MCF 10A (cell line): ENCODE results near the gene OPN1MW3. TPM values are rescaled to one million over a fixed set of nuclear protein-coding genes. Genes with fewer than 3 reads are reported as not detected.
"Not testable (repeated sequence)": the region's sequence is repeated elsewhere in the genome, so short reads cannot be mapped to it uniquely, and the experiment has no call there.

Experiments
- BruUV-seq: library from RNA; stranded (reverse); fragments of 400-500 nt; replicated peaks from 2 replicates; lab custom pipeline; 2021; lab: Mats Ljungman, UMichigan
- CTCF ChIA-PET: fragments of 300-600 bp; sonication (Branson Sonifier 250); formaldehyde crosslinking; extraction: SDS; loops from one replicate; lab custom pipeline; 2021; ENCODE audit warnings: antibody characterized with exemption, inconsistent platforms; lab: Yijun Ruan, JAX
- POLR2A ChIA-PET: fragments of 300-600, 350-650 bp; sonication (Branson Sonifier 250); formaldehyde crosslinking; extraction: SDS; loops from one replicate; lab custom pipeline; 2020; ENCODE audit warnings: antibody characterized with exemption, inconsistent platforms; lab: Yijun Ruan, JAX
- DNase-seq: peaks from one replicate; pipeline ENCODE4 v3.0.0-alpha.2; 2018; ENCODE audit not compliant: unreplicated experiment
- H3K27ac Mint-ChIP-seq: one replicate; pipeline ENCODE4 v1.8.0; 2022; ENCODE audit warnings: mild to moderate bottlenecking, low read depth, mixed read lengths; ENCODE audit not compliant: unreplicated experiment
- H3K27me3 Mint-ChIP-seq: one replicate; pipeline ENCODE4 v1.8.0; 2022; ENCODE audit warnings: mixed read lengths; ENCODE audit not compliant: insufficient read depth, unreplicated experiment
- H3K36me3 Mint-ChIP-seq: one replicate; pipeline ENCODE4 v1.8.0; 2022; ENCODE audit warnings: mild to moderate bottlenecking, moderate library complexity, mixed read lengths; ENCODE audit not compliant: insufficient read depth, unreplicated experiment
- H3K4me1 Mint-ChIP-seq: one replicate; pipeline ENCODE4 v1.8.0; 2022; ENCODE audit warnings: mixed read lengths; ENCODE audit not compliant: insufficient read depth, unreplicated experiment
- H3K4me3 Mint-ChIP-seq: one replicate; pipeline ENCODE4 v1.8.0; 2022; ENCODE audit warnings: mild to moderate bottlenecking, moderate library complexity, mixed read lengths; ENCODE audit not compliant: unreplicated experiment
- H3K9me3 Mint-ChIP-seq: one replicate; pipeline ENCODE4 v1.8.0; 2022; ENCODE audit warnings: mixed read lengths; ENCODE audit not compliant: unreplicated experiment
- intact Hi-C: fragments of 100-400 bp; cut with micrococcal nuclease; formaldehyde crosslinking; loops from 2 replicates; pipeline ENCODE4 v1.14.1; 2022
- total RNA-seq: library from RNA; stranded (reverse); gene quantifications from 2 replicates; pipeline ENCODE4 v1.2.3, GENCODE V29; 2022

Gene OPN1MW3
- total RNA-seq, 1 experiment from 2014 or later: not detected

GRCh38 chrX:154238939-154239559 is 18.3 kb upstream of the OPN1MW3 start:
- CTCF ChIA-PET: interaction anchor here (0.6 to 1.1 kb wide), 3 partner anchors 69 to 383 kb away, joined by 3 read pairs; no protein-coding TSS in a partner anchor
- H3K9me3 Mint-ChIP-seq, POLR2A ChIA-PET, H3K27me3 Mint-ChIP-seq, H3K36me3 Mint-ChIP-seq, H3K4me3 Mint-ChIP-seq, DNase-seq, H3K27ac Mint-ChIP-seq, BruUV-seq, intact Hi-C loops, H3K4me1 Mint-ChIP-seq: not testable (repeated sequence)

- H3K4me1 Mint-ChIP-seq, H3K9me3 Mint-ChIP-seq, intact Hi-C loops, DNase-seq, H3K36me3 Mint-ChIP-seq, H3K27ac Mint-ChIP-seq, H3K4me3 Mint-ChIP-seq, H3K27me3 Mint-ChIP-seq, BruUV-seq: not testable (repeated sequence)
- ChIA-PET CTCF (interaction anchor here (1.1 kb wide), 1 partner anchor 68 kb away, joined by 3 read pairs; no protein-coding TSS in a partner anchor), POLR2A (interaction anchor here (0.6 kb wide), 1 partner anchor 101 kb away, joined by 3 read pairs; no protein-coding TSS in a partner anchor)
Measured at GRCh38 chrX:154239982-154240503, 17.3 kb upstream of the OPN1MW3 start.

- H3K27me3 Mint-ChIP-seq, H3K27ac Mint-ChIP-seq, intact Hi-C loops, BruUV-seq, DNase-seq, CTCF ChIA-PET, H3K4me1 Mint-ChIP-seq, H3K9me3 Mint-ChIP-seq, POLR2A ChIA-PET, H3K4me3 Mint-ChIP-seq, H3K36me3 Mint-ChIP-seq: not testable (repeated sequence)
Measured at GRCh38 chrX:154247377-154248045, 9.9 kb upstream of the OPN1MW3 start.

GRCh38 chrX:154248076-154248475 is 9.3 kb upstream of the OPN1MW3 start:
- H3K27ac Mint-ChIP-seq, H3K27me3 Mint-ChIP-seq, H3K4me3 Mint-ChIP-seq, H3K36me3 Mint-ChIP-seq, H3K4me1 Mint-ChIP-seq, POLR2A ChIA-PET, intact Hi-C loops, DNase-seq, BruUV-seq, CTCF ChIA-PET, H3K9me3 Mint-ChIP-seq: not testable (repeated sequence)

GRCh38 chrX:154258711-154259110 is 1.3 kb downstream of the OPN1MW3 start:
- H3K27ac Mint-ChIP-seq, intact Hi-C loops, H3K36me3 Mint-ChIP-seq, DNase-seq, BruUV-seq, POLR2A ChIA-PET, H3K4me1 Mint-ChIP-seq, H3K27me3 Mint-ChIP-seq, CTCF ChIA-PET, H3K4me3 Mint-ChIP-seq, H3K9me3 Mint-ChIP-seq: not testable (repeated sequence)

- H3K27me3 Mint-ChIP-seq, POLR2A ChIA-PET, H3K27ac Mint-ChIP-seq, DNase-seq, H3K4me3 Mint-ChIP-seq, CTCF ChIA-PET, H3K4me1 Mint-ChIP-seq, H3K9me3 Mint-ChIP-seq, BruUV-seq, H3K36me3 Mint-ChIP-seq, intact Hi-C loops: not testable (repeated sequence)
Measured at GRCh38 chrX:154263072-154263471, 5.7 kb downstream of the OPN1MW3 start.

- H3K4me3 Mint-ChIP-seq, BruUV-seq, CTCF ChIA-PET, H3K36me3 Mint-ChIP-seq, H3K27me3 Mint-ChIP-seq, POLR2A ChIA-PET, H3K9me3 Mint-ChIP-seq, H3K27ac Mint-ChIP-seq, DNase-seq, intact Hi-C loops, H3K4me1 Mint-ChIP-seq: not testable (repeated sequence)
Measured at GRCh38 chrX:154269245-154269644, 11.9 kb downstream of the OPN1MW3 start.

- DNase-seq, H3K9me3 Mint-ChIP-seq, intact Hi-C loops, CTCF ChIA-PET, BruUV-seq, H3K4me1 Mint-ChIP-seq, H3K27me3 Mint-ChIP-seq, H3K27ac Mint-ChIP-seq, POLR2A ChIA-PET, H3K4me3 Mint-ChIP-seq, H3K36me3 Mint-ChIP-seq: not testable (repeated sequence)
Measured at GRCh38 chrX:154284489-154285338, 27.3 kb downstream of the OPN1MW3 start.
